ENCODE results near the gene SMIM38.

Gene SMIM38

DNA sequence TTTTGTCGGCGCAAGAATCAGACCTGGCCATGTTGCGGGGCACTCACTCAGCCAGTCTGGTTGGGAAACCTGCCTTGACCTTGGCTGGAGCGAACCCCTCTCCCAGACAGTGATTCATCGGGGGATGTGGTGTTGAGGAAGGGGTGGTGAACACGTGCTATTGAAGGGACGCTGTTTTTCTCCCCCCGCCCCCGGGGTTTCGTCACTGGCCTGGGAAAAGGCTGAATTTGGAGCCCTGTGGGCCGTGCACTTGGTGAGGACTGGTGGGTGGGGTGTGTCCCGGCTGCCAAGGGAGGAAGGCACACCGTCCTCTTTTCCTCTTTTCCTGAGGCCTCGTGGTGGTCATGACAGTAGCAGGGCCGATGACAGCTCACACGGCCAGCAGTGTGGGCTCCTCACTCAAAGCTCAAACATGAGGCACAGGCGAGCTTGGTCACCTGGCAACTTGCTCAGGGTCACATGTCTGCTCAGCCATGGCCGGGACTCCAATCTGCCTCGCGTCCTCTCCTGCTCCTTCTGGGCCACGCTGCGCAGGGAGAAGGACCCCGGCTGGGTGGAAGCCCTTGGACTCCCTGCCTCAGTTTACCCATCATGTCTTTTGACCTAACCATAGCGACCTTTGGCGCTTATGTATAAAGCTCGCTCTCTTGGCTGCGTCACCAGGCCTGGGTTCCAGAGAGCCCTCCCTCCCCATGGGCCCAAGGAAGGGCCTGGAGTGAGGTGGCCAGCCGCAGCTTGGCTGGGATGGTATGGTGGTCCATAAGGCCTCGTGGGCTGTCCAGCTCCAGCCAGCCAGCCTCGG, 49.4 kb downstream of the SMIM38 start:
- DNase-seq = no peak

Data from hematopoietic multipotent progenitor cell treated with erythropoietin and hydrocortisone succinate and interleukin-3 and kit ligand, for 8 days (in vitro differentiated cells).